Stimulated activated CD8-positive, alpha-beta memory T cell treated with anti-CD3 and anti-CD28 coated beads, Interleukin-4, amount 100 ng/mL, for 4 hours (primary cell): Measurements from ENCODE around the gene ARSK.

Source experiments
- DNase-seq, 2 donors: peaks; one replicate each; pipeline ENCODE4 v3.0.0-alpha.2; 2020; ENCODE audit warnings: low read depth in 2 of 2, low spot score in 1 of 2

ARSK gene

GRCh38 chr5:95554647-95555548 lies at the start of gene ARSK, which contains the start of gene SKIC3:
Gene ARSK, plus strand, starts transcription at chr5:95555101. Its CDS starts 178 bp downstream, at chr5:95555279.
Gene SKIC3, minus strand, starts transcription at chr5:95554977. Its CDS starts 7,827 bp downstream, at chr5:95547150.
- peak; percentile 72 to 83 for DNase-seq

GRCh38 chr5:95508550-95508949 lies 46.4 kb upstream of the ARSK start:
- no peak for DNase-seq

- DNase-seq = no peak
These were observed 43.3 kb upstream of the ARSK start for GRCh38 chr5:95511606-95512005.

- no peak for DNase-seq
These were observed 36.5 kb upstream of the ARSK start for GRCh38 chr5:95518417-95518816.

- no peak for DNase-seq
These were observed 35.8 kb upstream of the ARSK start for GRCh38 chr5:95519151-95519550.

GRCh38 chr5:95519681-95520080 lies 35.2 kb upstream of the ARSK start:
- no peak for DNase-seq

- no peak for DNase-seq
These were observed 34.7 kb upstream of the ARSK start for GRCh38 chr5:95520206-95520605.

- no peak for DNase-seq
These were observed 30.5 kb upstream of the ARSK start for GRCh38 chr5:95524423-95524822.

- DNase-seq = no peak
These were observed 28.0 kb upstream of the ARSK start for GRCh38 chr5:95526871-95527270.

GRCh38 chr5:95528565-95528964 lies 26.3 kb upstream of the ARSK start:
- no peak for DNase-seq

GRCh38 chr5:95530416-95530815 lies 24.5 kb upstream of the ARSK start:
- DNase-seq = no peak

GRCh38 chr5:95531491-95531890 lies 23.4 kb upstream of the ARSK start:
- no peak for DNase-seq

GRCh38 chr5:95532415-95532814 lies 22.5 kb upstream of the ARSK start:
- DNase-seq = no peak

GRCh38 chr5:95533106-95533505 lies 21.8 kb upstream of the ARSK start:
- DNase-seq = no peak

GRCh38 chr5:95533761-95534160 lies 21.1 kb upstream of the ARSK start:
- DNase-seq = no peak

GRCh38 chr5:95537501-95537900 lies 17.4 kb upstream of the ARSK start:
- DNase-seq = no peak

GRCh38 chr5:95543017-95543705 lies 11.7 kb upstream of the ARSK start:
- DNase-seq = no peak

- DNase-seq = no peak
These were observed 5.9 kb upstream of the ARSK start for GRCh38 chr5:95549030-95549429.

GRCh38 chr5:95554331-95554646 lies 612 bp upstream of the ARSK start:
- DNase-seq = no peak

- DNase-seq = no peak
These were observed 652 bp downstream of the ARSK start for GRCh38 chr5:95555553-95555952.

GRCh38 chr5:95557841-95558240 lies 2.9 kb downstream of the ARSK start:
- no peak for DNase-seq

- no peak for DNase-seq
These were observed 7.4 kb downstream of the ARSK start for GRCh38 chr5:95562282-95562681.
